ENCODE results near the gene DMRTA2.
"Not testable (repeated sequence)": the region's sequence is repeated elsewhere in the genome, so short reads cannot be mapped to it uniquely, and the experiment has no call there.

Gene DMRTA2

DNA sequence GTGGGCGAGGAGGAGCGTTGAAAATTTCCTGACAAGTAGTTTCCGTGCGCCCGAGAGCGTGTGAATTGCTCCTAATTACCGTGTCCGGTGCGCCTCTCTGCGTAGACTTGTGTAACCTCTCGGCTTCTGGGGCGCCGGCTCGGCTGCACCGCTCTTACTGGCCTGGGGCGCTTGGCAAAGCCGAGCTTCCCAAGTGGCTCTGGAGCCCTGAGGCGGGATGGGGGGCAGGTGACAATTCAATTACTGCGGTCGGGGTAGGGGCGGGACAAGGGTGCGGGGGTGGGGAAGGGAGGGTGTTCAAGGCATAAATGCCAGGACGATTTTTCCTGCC, 392 bp upstream of the DMRTA2 start:
- FAIRE-seq, result no peak

GRCh38 chr1:50422675-50422945, 633 bp downstream of the DMRTA2 start:
- FAIRE-seq, result no peak

DNA sequence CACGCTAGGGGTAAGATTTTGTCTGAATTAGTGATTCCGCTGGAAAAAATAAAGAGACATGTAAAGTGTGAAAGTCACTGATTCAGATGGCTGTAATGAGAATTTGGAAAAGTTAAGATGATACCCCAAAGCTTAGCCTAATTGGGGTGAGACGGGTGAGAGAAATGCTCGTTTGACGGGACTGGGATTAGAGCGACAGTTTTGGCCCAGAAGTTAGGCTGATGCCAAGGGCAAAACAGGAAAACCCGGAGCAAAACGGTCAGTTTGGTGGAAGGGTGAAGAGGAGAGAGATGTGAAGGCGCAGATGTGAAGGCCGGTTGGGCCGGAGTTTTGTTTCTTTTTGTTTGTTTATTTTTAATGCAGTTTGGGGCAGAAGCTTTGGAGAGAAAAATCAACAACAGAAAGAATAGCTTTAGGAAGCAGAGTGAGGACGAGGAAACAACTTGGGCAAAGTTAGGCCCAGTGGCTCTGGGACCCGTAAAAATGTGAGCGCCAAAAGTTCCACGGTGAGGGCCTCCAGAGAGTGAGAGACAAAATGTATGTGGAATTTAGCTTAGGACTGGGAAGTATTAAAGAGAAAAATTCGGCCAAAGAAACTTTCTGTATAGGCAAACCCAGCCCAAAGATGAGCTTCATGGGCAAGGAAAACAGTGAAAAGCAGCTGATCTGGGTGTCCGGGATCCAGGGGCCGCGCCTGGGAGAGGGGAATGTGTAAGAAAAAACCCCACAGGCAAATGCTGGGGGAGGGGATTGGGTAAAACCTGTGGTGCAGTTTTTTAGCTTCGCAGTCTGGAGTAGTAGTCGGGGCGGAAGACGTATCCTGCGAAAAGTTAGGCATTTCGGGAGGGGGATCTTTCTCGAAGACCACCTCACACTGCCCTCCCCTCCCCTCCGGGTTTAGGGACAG, 1.2 kb downstream of the DMRTA2 start:
- no peak for FAIRE-seq

DNA sequence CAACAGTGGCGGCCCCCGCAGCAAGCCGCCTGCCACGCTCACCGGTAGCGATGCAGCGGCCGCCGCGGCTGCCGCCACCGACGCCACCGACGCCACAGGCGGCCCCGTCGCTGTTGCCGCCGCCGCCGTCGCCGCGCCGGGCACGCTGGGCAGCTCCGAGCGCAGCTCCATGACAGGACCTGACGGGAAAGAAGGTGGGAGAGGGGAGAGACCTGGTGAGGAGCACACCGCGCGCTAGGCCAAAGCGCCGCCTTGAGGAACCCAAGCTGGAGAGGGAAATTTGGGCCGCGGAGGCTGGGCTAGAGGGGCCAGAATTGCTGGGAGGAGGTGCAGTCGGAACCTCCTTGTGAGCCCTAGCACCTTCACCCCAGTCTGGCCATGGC, 1.9 kb downstream of the DMRTA2 start:
- FAIRE-seq, result no peak

GRCh38 chr1:50420689-50421365, 2.4 kb downstream of the DMRTA2 start:
- FAIRE-seq, result no peak

- no peak for FAIRE-seq
These were observed 3.2 kb downstream of the DMRTA2 start for GRCh38 chr1:50419907-50420677.

GRCh38 chr1:50419192-50419906, 3.9 kb downstream of the DMRTA2 start:
- FAIRE-seq, result no peak

DNA sequence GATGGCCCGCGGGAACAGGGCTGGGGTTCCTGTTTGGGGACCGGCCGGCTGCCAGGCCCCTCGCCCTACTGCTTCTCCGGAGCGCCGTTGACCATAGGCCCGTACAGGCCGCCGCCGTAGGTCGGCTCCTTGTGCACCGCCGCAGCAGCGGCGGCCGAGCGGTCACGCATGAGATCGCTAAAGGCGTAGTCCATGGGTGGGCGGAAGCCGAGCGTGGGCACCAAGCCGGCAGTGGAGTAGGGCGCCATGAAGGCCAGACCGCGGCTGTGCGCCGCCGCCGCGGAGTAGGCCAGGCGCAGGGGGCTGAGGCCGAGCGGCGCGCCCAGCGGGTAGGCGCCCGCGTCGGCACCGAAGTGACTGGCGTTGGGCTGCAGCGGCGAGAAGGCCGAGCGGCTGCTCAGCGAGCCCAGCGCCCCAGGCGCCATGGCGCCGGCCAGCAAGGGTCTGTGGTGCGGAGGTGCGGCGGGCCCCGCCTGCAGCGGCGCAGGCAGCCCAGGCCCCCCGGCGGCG, 4.6 kb downstream of the DMRTA2 start:
- no peak for FAIRE-seq

GRCh38 chr1:50417946-50418599, 5.2 kb downstream of the DMRTA2 start:
- no peak for FAIRE-seq

GRCh38 chr1:50417507-50417906, 5.7 kb downstream of the DMRTA2 start:
- FAIRE-seq, result no peak

GRCh38 chr1:50416553-50417453, 6.4 kb downstream of the DMRTA2 start:
- no peak for FAIRE-seq

DNA sequence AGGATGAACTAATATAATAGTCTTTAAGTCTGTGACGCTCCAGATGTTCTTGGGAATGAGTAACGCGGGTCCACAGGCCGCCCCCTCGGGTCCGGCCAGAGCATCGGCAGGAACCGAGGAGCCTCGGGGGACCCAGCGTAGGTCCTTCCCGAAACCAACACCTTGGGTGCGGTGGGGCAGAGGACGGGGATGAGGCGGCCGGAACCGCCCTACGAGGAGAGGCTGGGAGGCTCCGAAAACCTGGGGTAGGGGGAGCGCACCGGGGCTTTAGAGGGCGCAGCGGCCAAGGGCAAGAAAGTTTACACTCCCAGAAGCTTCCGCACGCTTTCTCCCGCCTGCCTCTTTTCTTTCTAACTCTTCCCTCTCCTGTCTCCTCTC, 7.1 kb downstream of the DMRTA2 start:
- FAIRE-seq, result no peak

- FAIRE-seq, result no peak
These were observed 7.8 kb downstream of the DMRTA2 start for GRCh38 chr1:50415235-50416149.

DNA sequence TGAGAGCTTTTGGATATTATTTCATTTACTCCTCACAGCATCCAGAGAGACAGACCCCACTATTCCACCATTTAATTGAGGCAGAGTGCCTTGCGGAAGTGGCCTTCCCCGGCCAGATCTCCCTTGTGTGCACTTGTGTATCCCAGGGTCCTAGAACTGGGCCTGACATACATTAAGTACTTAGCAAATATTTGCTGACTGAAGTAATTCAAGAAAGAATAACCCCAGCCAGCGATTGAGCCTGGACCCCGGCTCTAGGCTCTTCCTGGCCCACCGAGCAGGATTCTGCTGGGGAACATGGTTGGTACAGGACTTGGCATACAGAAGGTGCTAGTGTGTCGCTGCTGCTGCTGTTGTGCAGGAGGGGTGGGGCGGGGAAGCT, 8.4 kb downstream of the DMRTA2 start:
- no peak for FAIRE-seq

DNA sequence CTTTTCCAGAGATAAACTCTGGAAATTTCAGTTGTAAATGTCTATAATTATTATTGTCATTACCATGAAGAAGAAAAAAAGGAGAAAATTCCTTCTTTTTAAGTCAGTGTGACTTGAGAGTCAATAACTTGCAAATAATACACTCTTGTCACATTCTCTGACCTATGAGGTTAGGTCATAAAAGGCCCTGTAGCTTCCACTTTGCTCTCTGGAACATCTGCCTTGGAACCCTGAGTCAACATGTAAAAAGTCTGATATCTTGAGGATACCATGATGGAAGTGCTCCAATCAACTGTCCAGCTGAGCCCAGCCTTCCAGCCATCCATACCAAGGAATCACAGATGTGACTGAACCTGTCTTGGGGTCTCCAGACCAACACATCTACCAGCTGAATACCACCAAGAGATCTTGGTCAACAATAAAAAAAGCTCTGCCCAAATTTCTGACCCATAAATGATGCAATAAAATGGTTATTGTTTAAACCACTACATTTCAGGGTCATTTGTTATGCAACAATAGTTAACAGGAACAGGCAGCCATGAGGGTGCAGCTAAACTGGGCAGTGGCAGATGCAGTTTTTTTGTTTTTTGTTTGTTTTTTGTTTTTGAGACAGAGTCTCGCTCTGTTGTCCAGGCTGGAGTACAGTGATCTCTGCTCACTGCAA, 10.3 kb downstream of the DMRTA2 start:
- FAIRE-seq, result no peak

DNA sequence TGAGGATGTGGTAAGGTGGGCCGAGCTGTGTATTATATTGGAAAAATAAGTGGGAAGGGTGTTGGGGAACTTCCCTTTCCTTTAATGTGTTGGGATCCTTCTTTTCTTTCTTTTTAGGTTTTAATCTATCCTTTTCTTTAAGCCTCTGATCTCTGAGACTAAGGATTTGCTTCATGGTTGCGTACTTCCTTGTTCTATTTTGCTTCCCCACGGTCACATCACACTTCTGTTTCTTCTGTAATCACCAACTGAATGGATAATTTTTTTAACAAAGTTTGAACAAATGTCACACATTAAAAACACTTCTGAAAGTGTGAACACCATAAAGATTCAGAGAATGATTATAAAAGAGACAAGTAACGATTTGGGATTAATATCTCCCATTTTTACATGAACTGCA, 17.4 kb downstream of the DMRTA2 start:
- FAIRE-seq, result no peak

GRCh38 chr1:50393522-50394120, 29.6 kb downstream of the DMRTA2 start:
- FAIRE-seq, result no peak

- FAIRE-seq, result not testable (repeated sequence)
These were observed 41.7 kb downstream of the DMRTA2 start for GRCh38 chr1:50381551-50381950.

- no peak for FAIRE-seq
These were observed 44.5 kb downstream of the DMRTA2 start for GRCh38 chr1:50378770-50379169.

Data from G401.6 (cell line).